CD1c-positive myeloid dendritic cell (primary cell): ENCODE results near the gene S100A3.
A peak's percentile ranks its signal among the peaks of the same experiment; 100 is the strongest.

ENCODE experiments used
- DNase-seq: peaks from one replicate; pipeline ENCODE4 v3.0.0-alpha.2; 2016; ENCODE audit errors: extremely low spot score

The S100A3 gene

GRCh38 chr1:153547560-153548551, 1.2 kb downstream of the S100A3 start:
- no peak for DNase-seq

GRCh38 chr1:153546796-153547559, 2.1 kb downstream of the S100A3 start:
- DNase-seq, result no peak

DNA sequence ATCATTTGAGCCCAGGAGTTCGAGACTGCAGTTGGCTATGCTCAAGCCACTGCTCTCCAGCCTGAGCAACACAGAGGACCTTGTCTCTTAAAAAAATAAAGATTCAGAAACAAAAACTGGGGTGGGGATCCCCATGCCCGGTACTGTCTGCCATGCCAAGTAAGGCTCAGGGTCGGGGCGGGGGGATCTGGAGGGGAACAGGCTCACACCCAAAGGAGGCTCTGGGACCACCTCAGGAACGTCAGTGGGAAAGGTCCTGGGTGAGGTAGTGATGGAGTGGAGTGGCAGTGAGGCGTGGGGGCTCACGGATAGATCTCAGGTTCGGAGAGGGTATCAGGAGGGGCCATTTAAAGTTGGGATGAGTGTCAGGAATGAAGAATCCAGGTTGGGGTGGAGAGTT, 2.7 kb downstream of the S100A3 start:
- DNase-seq, result no peak

GRCh38 chr1:153545067-153546055, 3.7 kb downstream of the S100A3 start, which contains the start of gene S100A4:
Gene S100A4 (minus strand): TSS chr1:153545806. CDS start chr1:153544794, 1,012 bp downstream.
- peak; percentile 84 for DNase-seq

DNA sequence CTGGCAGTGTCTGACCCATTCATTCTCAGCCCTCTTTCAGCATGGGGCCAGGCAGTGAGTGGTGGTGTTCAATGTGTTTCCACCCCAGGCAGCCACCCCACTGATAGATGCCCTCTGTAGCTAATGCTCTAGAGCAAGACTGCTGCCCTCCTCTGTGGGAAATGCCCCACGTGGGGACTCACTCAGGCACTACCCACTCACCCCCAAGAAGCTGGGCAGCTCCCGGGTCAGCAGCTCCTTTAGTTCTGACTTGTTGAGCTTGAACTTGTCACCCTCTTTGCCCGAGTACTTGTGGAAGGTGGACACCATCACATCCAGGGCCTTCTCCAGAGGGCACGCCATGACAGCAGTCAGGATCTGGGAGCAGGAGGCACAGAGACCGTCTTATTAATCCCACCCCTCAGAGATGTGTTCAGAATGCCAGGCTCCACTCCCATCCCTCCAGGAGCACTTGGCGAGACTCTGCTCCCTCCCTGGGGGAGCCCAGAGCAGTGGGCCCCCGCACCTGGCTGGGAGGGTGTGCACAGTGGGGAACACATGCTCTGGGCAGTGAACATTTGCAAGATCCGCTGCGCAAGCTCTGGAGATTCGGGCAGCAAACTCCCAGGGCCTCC, 4.5 kb downstream of the S100A3 start:
- no peak for DNase-seq

DNA sequence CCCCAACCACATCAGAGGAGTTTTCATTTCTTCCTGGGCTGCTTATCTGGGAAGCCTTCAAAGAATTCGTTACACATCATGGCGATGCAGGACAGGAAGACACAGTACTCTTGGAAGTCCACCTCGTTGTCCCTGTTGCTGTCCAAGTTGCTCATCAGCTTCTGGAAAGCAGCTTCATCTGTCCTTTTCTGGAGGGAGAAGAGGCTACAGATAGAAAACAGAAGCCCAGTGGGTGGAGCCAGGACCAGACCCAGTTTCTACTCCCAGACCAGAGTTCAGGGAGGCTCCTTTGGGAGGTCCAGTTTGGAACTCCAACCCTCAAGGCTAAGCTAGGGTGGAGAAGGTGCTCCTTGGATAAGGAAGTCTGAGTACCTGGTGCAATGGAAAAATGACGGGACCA, 5.3 kb downstream of the S100A3 start:
- no peak for DNase-seq

DNA sequence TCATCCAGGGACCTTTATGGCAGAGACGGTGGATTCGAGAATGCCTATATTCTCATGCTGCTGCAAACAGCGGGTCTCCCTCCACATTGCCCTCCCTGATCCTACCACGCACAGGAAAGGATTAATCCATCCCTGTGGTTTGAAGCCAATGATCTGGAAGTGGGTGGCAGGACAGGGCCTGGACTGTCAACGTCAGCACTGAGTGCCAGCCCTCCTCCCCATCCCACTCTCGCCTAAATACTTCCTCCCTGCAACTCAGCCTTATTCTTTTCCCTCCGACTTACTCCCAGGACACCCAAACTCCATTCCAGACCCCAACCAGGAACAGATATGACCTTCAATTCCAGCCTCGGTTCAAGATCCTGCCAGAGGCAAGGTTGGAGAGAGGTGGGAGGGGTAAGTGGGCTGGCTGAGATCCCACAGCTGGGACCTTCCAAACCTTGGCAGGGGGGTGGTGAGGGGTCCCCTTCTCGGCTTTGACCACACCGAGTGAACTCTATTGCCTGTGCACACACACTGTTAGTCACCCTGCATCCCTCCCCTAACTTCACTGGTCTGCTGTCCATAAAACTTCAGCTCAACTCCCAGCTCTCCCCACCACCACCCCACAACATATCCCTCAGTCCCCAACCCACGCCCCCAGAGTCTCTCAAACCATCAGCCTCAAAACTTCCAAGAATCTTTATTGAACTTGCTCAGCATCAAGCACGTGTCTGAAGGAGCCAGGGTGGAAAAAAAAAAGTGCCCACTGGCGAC, 5.9 kb downstream of the S100A3 start:
- DNase-seq, result no peak

- peak; percentile 37 for DNase-seq
These were observed 7.1 kb downstream of the S100A3 start for GRCh38 chr1:153541641-153542590.

DNA sequence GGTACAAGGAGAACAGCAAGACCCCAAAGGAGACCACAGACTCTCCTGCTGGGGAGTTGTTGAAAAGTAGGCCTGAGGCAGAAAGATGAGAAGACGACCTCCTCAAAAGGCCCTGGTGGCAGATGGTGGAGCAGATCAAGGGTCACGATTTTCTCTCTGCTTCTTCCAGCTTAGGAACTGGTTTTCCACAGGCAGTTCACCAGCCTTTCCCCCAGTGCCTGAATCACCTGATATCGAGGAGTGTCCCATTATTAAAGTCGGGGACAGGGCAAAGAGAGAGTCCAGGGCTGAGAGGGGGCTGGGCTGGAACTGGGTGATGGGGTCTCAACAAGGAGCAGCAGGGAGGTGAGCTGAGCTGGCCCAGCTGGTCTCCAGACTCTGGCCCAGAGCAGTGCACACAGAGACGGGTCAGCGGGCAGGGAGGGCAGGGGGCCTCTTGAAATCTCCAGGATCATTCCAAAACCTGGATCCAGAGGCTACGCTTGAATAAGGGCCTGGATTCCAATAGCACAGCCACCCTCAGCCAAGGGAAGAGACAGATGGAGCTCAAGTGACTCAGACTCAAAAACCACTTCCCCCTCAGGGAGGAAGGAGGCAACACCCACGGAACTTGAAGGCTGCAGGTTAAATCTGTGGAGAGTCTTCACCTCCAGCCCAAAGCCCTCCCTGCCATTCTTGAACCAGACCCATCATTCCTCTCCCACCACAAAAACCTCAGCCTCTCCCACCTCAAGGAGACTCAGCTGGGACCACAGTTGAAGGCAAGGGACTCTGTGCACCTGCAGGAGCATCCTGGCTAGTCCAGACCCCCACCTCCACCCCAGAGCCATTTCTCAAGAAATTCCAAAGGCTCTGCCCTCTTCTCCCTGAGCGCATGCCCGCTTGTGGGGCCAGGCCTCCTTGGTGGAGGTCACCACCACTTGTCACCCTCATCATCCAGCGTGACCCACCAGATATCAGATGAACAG, 8.4 kb downstream of the S100A3 start, which contains the start of gene S100A5:
TSS of gene S100A5 (minus strand) at position 541 of the 968 bp plus-strand sequence. CDS start 743 bp downstream, outside the sequence.
- peak; percentile 80 for DNase-seq

DNA sequence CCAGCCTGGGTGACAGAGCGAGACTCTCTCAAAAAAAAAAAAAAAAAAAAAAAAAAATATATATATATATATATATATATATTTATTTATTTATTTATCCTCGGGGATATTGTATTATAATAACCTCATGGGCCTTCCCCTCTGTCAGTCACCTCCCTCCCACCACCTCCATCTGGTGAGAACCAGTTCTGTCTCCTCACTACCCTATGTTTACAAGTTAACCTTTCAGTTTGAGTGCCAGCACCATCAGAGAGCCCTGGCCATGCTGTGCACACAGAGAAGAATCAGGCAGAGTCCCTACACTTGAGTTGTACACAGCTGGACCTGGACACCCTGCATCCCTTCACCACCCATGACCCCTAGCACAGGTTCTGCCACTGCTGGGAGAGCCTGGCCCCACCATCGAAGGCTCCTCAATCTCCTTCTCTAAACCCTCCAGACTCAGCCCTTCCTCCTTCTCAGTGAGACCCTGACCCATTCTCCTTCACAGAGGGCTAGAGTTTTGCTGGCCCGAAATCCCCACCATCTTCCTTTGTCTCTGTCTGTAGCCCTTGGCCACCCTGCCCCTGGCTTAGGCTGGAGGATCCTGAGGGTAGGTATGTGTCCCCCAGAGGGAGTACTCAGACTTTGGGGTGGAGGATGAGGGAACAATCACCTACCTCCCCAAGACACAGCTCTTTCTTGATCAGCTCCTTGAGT, 9.5 kb downstream of the S100A3 start:
- no peak for DNase-seq

- no peak for DNase-seq
These were observed 10.7 kb downstream of the S100A3 start for GRCh38 chr1:153538315-153538821.

DNA sequence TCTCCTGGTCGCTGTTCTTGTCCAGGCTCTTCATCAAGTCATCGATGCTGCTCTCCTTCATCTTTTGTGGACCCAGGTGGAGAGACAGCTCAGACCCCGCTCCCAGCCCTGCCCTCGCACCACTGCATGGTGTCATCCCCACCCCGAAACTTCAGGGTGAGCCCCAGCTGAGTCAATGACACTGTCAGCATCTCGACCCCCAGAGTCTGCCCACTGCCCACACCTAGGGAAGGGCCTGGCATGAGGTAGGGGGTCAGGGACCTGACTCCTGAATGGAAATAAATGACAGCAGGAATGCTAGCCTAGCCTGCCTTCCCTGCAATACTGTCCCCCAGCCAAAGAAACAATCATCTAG, 11.7 kb downstream of the S100A3 start:
- DNase-seq, result no peak

DNA sequence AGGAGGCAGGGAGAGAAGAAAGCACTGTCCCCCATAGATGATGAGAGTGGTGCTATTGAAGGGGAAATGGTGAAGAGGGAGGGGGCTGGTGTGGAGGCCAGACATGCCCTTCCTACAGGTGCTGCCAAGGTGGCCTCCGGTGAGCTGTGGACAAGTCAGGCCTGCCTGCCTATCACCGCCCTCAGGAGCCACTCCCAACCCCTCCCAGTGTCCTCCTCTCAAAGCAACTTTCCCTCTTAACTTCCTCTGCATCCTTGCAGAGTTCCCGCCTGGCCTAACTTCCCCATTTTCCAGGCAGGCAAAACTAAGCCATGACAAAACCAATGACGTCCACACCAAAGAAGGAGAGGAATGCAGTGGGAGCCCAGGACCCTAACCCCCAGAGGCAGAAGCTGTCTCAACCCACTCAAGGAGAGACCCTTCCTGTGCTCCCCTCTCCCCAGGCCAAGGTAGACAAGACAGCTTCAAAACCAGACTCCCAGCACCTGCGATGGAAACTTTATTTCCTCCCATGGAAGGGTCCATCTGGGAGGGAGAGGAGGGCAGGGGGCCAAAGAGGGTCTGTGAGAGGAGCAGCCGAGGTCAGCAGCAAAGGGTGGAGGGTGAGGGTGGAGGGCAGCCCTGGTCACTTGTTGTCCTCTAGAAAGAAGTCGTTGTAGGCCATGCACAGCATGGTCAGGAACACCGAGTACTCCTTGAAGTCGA, 12.2 kb downstream of the S100A3 start:
- peak; percentile 64 for DNase-seq

DNA sequence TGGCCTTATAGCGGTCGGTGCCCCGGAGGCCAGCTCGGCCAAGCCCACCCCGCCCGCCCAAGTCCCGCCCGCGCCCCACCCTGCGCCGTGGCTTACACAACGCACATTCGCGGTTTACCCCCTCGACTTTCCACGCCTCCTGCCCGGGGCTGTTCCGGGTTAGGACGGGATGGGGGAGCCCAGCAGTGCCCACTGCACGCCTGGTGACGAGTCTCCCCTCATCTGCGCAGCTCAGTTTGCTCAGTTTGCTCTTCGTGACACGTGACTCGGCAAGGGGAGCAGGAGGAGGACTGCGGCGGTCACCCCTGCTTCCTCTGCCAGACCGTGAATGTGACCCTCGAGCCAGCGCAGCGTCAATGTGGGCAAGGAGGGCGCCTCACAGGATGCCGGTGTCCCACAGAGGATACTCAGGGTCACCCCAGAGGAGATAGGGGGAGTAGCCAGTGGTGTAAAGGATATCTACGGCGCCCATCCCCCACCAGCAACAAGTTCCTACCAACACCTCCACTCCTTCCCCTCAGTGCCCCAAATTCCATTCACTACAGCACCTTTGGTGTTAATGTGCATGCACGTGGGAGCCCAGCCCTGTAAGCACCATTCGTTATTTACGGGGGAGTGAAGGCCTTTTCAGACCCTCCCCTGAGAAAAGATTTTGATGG, 12.9 kb downstream of the S100A3 start:
- peak; percentile 87 for DNase-seq

DNA sequence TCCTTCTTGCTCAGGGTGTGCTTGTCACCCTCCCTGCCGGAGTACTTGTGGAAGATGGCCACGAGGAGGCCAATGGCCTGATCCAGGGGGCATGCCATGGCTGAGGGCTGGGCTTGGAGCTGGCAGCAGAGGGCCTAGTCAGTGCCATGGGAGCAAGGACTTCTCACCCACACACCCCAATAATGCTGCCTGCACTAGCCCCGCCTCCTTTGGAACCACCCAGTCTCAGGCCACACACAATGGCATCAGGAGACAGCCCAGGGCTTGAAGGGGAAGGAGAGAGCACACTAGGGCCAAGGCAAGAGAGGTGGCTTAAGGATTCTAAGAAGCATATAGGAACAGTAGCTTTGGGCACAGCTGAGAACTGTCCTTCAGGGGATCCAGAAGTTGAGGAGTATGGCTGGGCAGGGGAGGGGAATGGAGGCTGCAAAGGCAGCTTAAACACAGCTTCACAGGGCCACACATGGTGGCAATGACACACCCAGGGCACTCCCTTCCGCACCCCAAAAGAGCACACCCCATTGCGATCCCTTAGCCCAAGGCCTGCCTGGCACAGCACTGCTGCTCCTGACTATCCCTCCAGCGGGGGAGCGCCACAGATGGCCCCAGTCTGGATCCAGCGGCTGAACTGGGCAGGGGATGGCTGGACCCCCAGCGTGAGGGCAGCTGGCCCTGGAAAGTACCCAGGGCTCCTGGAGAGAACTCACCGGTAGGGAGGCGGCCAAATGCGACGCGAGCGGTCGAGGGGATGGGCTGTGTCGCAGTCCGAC, 13.6 kb downstream of the S100A3 start, which contains the start of gene S100A6:
TSS of gene S100A6 (minus strand) at position 750 of the 770 bp plus-strand sequence. CDS start at position 98, 652 bp downstream.
- DNase-seq, result peak; percentile 77
